Loucy (cell line): ENCODE measurements around the gene TTC27.

Source experiments
- EZH2phosphoT487 ChIP-seq: fragments of 200-600 bp; IDR thresholded peaks from 2 replicates; pipeline ENCODE4 v1.6.1; 2018; ENCODE audit warnings: antibody characterized with exemption, mild to moderate bottlenecking, moderate library complexity, borderline replicate concordance
- TF ChIP-seq, protein P1 (sequence below): fragments of 200-600 bp; sonication (generic); conservative IDR thresholded peaks from 2 replicates; pipeline ENCODE4 v1.5.1; 2014; ENCODE audit warnings: mild to moderate bottlenecking, antibody characterized with exemption, low read length

DNA sequence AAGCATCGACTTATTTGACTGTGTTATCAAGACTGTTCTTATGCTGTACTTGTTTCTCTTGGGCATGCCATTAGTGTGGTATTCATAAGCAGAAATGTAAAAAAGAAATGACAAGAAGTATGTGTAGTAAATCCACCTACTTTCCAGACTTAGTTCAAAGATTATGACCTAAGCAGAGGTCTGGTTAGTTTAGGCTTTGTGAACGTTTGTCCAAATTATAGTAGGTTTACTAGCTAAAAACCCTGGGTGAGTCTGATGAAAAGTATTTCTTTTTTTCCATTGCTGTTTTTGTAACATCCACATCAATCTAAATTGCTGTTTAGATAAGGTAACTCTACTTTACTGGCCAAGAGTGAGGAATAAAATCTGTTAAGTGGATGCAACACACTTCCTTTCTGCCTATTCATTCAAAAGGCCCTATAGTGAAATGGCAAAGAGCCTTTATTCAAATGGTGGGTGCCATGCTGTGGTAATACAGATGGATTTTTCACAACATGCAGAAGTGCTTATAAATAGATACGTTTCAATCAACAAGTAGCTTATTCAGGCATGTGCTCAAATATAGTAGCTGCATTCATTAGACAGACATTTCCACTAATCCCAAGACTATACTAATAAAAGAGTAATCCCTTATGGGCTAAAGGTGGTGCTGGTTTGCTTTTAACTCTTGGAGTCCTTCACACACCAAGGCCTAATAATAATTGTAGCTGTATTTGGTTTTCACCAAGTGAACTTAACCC is 196.4 kb downstream of the TTC27 start:
- TF ChIP-seq, protein P1, sequence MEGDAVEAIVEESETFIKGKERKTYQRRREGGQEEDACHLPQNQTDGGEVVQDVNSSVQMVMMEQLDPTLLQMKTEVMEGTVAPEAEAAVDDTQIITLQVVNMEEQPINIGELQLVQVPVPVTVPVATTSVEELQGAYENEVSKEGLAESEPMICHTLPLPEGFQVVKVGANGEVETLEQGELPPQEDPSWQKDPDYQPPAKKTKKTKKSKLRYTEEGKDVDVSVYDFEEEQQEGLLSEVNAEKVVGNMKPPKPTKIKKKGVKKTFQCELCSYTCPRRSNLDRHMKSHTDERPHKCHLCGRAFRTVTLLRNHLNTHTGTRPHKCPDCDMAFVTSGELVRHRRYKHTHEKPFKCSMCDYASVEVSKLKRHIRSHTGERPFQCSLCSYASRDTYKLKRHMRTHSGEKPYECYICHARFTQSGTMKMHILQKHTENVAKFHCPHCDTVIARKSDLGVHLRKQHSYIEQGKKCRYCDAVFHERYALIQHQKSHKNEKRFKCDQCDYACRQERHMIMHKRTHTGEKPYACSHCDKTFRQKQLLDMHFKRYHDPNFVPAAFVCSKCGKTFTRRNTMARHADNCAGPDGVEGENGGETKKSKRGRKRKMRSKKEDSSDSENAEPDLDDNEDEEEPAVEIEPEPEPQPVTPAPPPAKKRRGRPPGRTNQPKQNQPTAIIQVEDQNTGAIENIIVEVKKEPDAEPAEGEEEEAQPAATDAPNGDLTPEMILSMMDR: no peak
- TF ChIP-seq EZH2phosphoT487: no peak
